ENCODE measurements around the gene PKNOX2. TPM values are rescaled to one million over a fixed set of nuclear protein-coding genes. Genes with fewer than 3 reads are reported as not detected.

The PKNOX2 gene
- total RNA-seq, 1 donor from 2014 or later, result 3.4 TPM

GRCh38 chr11:125350206-125351032 is 185.9 kb downstream of the PKNOX2 start:
- DNase-seq (ENCODE audit: extremely low spot score in 2 of 2), result no peak
- TF ChIP-seq CTCF (IDR thresholded peaks at IDR 0.05) (no peak), POLR2A (IDR thresholded peaks at IDR 0.05) (no peak)
- Histone ChIP-seq H3K27ac (no peak overlapping the region), H3K4me1 (peaks cover 11% of the 10 kb centered on the region), H3K36me3 (no peaks in the 10 kb centered on the region), H3K9me3 (no peaks in the 10 kb centered on the region), H3K4me3 (no peak overlapping the region), H3K27me3 (no peaks in the 10 kb centered on the region)
- intact Hi-C loops (cut with DNase I), result no loop called here

GRCh38 chr11:125351033-125351867 is 186.7 kb downstream of the PKNOX2 start:
- intact Hi-C loops (cut with DNase I), result no loop called here
- no peak for DNase-seq (ENCODE audit: extremely low spot score in 2 of 2)
- Histone ChIP-seq H3K9me3 (no peaks in the 10 kb centered on the region), H3K36me3 (no peaks in the 10 kb centered on the region), H3K27me3 (no peaks in the 10 kb centered on the region), H3K27ac (no peak overlapping the region), H3K4me3 (no peak overlapping the region), H3K4me1 (peaks cover 2% of the 10 kb centered on the region)
- TF ChIP-seq POLR2A (IDR thresholded peaks at IDR 0.05) (no peak), POLR2AphosphoS5 (IDR thresholded peaks at IDR 0.05; ENCODE audit: insufficient read depth in 1 of 2, low read depth in 1 of 2) (no peak)

GRCh38 chr11:125351868-125352250 is 187.3 kb downstream of the PKNOX2 start:
- intact Hi-C loops (cut with DNase I), result no loop called here
- Histone ChIP-seq H3K4me1 (no peaks in the 10 kb centered on the region), H3K4me3 (no peak overlapping the region), H3K9me3 (no peaks in the 10 kb centered on the region), H3K36me3 (no peaks in the 10 kb centered on the region), H3K27ac (no peak overlapping the region), H3K27me3 (no peaks in the 10 kb centered on the region)
- no peak for TF ChIP-seq POLR2A (IDR thresholded peaks at IDR 0.05)
- no peak for TF ChIP-seq POLR2AphosphoS5 (IDR thresholded peaks at IDR 0.05; ENCODE audit: insufficient read depth in 1 of 2, low read depth in 1 of 2)
- TF ChIP-seq CTCF (IDR thresholded peaks at IDR 0.05), result no peak
- DNase-seq (ENCODE audit: extremely low spot score in 2 of 2), result no peak

- Histone ChIP-seq H3K9me3 (no peaks in the 10 kb centered on the region), H3K4me3 (no peak overlapping the region), H3K36me3 (no peaks in the 10 kb centered on the region), H3K27ac (no peak overlapping the region), H3K4me1 (no peaks in the 10 kb centered on the region), H3K27me3 (no peaks in the 10 kb centered on the region)
- DNase-seq (ENCODE audit: extremely low spot score in 2 of 2), result no peak
- no peak for TF ChIP-seq POLR2A (IDR thresholded peaks at IDR 0.05)
- no peak for TF ChIP-seq CTCF (IDR thresholded peaks at IDR 0.05)
- no peak for TF ChIP-seq POLR2AphosphoS5 (IDR thresholded peaks at IDR 0.05; ENCODE audit: insufficient read depth in 1 of 2, low read depth in 1 of 2)
- intact Hi-C loops (cut with DNase I), result no loop called here
Measured at GRCh38 chr11:125356797-125357196, 192.2 kb downstream of the PKNOX2 start.

GRCh38 chr11:125357551-125357950 is 193.0 kb downstream of the PKNOX2 start:
- H3K27ac ChIP-seq, result no peak overlapping the region
- no peak for DNase-seq (ENCODE audit: extremely low spot score in 2 of 2)
- H3K4me3 ChIP-seq, result no peak overlapping the region
- no peaks in the 10 kb centered on the region for H3K27me3 ChIP-seq
- no peaks in the 10 kb centered on the region for H3K4me1 ChIP-seq
- TF ChIP-seq POLR2AphosphoS5 (IDR thresholded peaks at IDR 0.05; ENCODE audit: insufficient read depth in 1 of 2, low read depth in 1 of 2) (no peak), POLR2A (IDR thresholded peaks at IDR 0.05) (no peak), CTCF (IDR thresholded peaks at IDR 0.05) (no peak)
- H3K9me3 ChIP-seq, result no peaks in the 10 kb centered on the region
- no peaks in the 10 kb centered on the region for H3K36me3 ChIP-seq
- intact Hi-C loops (cut with DNase I), result no loop called here

All from vagina (tissue), 2 donors.